HG03025 (cell line): ENCODE data around the gene PERP.
"Not testable (repeated sequence)": the region's sequence is repeated elsewhere in the genome, so short reads cannot be mapped to it uniquely, and the experiment has no call there.

ENCODE experiments used
- ATAC-seq: cut with Tn5 transposase; IDR thresholded peaks from one replicate; pipeline ENCODE4 v1.9.1; 2021; ENCODE audit warnings: mild to moderate bottlenecking, moderate library complexity; ENCODE audit not compliant: unreplicated experiment, low FRiP score

PERP gene

DNA sequence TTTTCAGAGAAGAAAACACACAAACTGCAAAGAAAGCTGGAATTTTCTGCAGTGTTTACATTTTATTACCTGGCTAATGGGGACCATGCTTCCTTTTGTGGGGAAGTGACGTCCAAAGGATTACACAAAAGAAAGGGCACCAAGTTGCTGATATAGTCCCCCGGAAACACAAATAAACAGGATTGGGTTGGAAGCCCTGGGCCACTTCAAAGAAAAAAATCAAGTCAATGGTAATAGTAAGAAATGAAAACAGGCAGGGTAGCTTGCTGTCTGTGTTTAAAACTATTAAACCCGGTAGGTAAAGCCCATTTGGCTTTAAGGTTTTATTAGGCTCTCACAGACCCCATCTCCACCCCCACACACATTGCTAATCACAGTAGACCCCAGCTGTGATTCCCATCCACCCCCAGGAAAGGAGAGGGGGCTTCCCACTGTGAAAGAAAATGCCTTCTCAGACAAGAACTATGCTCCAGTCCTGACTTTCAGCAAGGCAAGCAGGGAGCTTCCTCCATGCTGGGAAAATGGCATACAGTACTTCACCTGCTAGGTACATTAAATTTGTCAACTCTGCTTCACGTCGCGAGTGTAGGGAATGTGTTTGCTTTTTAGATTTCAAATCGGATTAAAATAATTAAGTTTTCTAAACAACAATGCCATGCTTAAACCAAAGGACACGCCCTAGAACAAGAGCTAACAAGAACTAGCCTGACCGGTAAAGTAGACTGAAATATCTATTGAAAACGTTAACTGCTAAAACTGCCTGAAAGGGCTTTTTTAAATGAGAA, 1.1 kb downstream of the PERP start:
- no peak for ATAC-seq

- ATAC-seq: no peak
Measured at GRCh38 chr6:138105446-138105845, 1.8 kb downstream of the PERP start.

DNA sequence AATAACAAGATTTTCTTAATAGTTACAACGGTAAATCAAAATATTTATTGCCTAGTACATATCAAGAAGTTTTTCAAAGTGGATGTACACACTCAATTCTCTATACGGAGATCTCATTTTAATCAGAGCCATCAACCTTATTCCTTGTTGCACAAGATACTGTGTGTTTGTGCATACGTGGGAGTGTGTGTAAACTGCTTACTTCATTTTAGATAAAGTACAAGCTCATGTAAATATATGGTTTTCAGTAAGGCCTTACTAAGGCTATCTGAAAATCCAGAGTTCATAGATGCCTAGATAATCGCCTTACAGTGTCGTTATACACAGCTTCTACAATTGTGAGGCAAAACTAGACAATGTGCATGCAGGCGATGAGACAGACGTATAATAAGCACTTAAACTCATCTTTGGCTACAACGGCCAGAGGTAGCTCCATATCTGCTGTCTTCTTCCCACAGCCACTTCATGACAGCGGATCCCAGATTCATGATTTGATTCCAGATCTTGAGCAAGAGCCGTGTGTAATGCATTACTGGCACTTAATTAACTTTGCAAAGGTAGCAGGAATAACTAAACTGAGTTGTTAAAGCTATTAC, 2.5 kb downstream of the PERP start:
- no peak for ATAC-seq

DNA sequence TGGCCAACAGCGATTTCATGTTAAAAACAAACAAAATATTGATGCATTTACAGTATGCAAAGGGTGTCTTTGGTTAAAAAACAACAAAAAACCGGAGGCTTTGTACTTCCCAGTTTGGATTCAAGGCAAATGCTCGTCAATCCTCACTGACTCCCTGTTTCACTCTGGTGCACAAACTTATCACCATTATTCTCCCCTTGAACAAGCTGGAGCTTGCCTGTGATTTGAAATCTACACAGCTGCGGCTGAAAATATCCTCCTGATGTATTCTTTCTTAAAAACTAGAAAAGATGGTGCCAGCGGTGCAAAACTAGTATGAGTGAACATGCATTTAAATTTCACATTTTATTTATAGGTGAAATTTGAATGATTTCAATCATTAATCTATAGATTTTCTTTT, 3.3 kb downstream of the PERP start:
- no peak for ATAC-seq

- no peak for ATAC-seq
Measured at GRCh38 chr6:138101946-138102731, 5.1 kb downstream of the PERP start.

DNA sequence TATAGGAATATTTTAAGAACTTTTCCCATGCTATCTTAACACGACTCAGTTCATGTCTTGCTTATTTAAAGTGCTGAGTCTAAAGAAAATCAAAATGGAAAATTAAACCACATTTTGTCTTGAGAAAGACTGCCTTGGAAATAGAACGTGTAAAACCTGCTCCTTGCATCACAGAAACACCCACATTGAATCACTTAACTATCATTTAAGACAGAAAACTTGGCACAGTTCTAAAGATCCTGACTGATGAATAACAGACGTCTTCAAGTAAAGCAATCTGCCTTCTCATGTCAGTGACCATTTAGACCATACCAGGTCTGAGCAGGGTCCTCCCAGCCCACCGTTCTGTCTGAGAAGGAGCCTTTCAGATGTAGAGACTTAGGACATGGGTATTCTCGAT, 7.4 kb downstream of the PERP start:
- ATAC-seq: no peak

DNA sequence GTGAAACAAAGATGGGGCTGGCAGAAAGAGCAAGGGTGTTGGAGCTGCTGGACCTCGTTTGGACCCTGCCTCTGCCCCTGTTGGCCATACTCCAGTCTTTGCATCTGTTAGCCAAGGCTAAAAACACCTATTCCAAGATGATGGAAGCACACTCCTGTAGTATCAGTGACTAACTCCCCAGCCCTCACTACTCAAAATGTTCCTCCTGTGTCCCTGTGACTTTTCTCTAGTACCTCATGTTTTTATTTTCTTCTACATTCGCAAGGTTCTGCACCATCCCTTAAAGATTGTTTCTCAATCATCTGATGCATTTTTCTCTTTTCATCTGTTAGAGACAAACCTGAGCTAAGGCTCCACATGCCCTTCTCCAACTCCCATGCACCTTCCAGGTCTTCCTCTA, 8.9 kb downstream of the PERP start:
- no peak for ATAC-seq

DNA sequence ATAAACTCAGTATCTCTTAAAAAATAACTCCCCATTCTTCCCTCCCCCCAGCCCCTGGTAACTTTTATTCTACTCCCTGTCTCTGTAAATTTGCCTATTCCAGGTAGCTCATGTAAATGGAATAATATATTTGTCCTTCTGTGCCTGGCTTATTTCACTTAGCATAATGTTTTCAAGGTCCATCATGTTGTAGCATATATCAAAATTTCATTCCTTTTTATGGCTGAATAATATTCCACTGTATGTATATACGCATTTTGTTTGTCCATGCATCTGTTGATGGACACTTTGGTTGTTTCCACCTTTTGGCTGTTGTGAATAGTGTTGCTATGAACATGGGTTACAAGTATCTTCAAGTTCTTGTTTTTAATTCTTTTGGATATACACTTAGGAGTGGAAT, 13.0 kb downstream of the PERP start:
- no peak for ATAC-seq

DNA sequence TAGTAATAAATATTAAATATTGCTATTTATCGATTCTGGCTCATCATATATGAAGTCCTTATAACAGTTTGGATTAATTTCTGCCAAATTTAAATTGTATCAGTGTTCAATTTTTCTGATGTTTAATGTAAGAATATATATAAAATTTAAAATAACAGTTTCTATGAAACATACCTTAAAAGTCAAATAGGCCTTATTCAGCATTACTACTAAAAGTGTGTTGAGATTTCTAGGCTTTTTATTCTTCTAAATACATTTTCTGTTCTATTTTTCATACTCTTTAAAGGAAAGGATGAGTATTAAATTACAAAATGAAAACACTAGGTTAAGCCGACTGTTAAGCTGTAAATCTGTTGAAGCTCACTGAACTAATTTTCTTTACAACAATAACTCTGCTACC, 13.6 kb downstream of the PERP start:
- ATAC-seq: no peak

DNA sequence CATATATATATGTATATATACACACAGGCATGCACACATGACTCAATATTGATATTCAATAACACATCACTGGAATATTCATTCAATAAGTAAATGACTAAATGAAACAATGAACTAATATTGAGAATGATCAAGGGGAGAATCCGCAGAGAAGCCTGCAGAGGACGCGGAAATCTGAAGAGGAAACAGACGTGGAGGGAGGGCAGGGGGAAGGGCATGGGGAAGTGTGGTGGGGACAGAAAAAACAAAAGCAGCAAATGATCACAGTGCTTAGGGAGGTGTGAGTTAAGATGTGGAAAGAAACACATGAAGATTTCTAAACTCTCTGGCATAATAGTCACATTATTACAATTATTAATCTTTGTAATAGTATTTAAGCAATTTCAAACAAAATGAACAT, 14.5 kb downstream of the PERP start:
- ATAC-seq: no peak

DNA sequence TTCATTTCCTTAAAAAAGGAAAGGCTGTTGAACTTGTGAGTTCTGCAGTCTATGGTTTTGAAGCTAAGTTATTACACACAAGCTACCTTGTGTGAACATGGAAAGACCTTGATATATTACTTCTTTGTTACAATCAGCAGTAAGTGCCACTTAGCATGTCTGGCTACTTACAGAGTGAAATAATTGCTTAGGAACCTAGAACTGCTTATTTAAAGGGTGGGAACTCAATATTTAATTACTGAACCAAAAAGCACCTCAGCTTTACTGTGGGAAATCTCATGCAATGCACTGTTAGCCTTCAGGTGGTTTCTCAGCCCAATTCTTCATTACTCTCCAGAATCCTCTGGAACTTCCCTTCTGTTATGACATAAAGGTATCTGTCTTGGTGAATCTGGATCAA, 17.9 kb downstream of the PERP start:
- no peak for ATAC-seq

DNA sequence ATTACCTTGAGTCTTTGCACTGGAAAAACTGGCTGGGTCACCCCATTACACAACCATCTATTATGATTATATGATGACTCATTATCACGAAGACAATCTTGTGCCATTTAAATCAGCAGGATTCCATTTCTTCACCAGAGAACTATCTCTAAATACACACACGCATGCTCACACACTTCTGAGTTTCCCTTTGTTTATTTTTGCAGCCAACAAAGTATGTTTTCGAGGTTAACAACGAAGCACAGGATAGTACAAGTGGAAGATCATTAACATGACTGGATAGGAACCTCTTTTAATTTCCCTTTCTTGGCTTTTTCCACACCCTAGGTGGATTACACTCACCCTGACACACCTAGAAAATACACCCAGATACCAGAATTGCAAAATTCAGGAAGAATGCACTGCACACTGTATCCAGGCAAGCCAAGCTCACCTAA, 18.9 kb downstream of the PERP start:
- no peak for ATAC-seq

GRCh38 chr6:138087593-138088325, 19.5 kb downstream of the PERP start:
- ATAC-seq: no peak

DNA sequence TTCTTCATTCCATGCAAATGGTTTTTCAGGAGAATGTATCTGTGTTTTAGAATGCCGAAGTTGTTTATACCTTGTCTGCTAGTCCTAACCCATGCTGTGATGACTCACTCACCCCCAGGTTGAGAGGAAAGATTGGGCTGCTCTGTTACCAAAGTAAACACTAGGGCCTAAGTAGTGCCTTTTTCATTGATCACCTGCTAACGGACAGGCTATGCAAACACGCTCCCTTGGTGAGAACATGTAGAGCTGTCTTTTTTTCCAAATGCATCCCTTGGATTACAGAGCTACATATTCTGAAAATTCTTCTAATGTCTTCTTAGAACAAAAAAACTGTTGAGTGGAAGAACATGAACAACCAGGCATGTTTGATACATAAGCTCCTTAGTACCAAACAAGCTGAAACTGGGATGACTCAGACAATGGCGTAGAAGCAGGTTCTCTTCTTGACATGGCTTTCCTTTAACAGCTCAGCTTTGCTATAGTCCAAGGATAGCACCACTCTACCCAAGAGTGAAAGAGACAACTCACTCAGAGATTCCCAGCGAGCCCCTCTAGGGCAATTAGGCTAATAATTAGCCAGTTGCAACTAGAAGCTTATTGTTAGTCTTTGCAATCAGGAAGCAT, 20.5 kb downstream of the PERP start:
- no peak for ATAC-seq

- ATAC-seq: no peak
Measured at GRCh38 chr6:138085839-138086222, 21.4 kb downstream of the PERP start.

DNA sequence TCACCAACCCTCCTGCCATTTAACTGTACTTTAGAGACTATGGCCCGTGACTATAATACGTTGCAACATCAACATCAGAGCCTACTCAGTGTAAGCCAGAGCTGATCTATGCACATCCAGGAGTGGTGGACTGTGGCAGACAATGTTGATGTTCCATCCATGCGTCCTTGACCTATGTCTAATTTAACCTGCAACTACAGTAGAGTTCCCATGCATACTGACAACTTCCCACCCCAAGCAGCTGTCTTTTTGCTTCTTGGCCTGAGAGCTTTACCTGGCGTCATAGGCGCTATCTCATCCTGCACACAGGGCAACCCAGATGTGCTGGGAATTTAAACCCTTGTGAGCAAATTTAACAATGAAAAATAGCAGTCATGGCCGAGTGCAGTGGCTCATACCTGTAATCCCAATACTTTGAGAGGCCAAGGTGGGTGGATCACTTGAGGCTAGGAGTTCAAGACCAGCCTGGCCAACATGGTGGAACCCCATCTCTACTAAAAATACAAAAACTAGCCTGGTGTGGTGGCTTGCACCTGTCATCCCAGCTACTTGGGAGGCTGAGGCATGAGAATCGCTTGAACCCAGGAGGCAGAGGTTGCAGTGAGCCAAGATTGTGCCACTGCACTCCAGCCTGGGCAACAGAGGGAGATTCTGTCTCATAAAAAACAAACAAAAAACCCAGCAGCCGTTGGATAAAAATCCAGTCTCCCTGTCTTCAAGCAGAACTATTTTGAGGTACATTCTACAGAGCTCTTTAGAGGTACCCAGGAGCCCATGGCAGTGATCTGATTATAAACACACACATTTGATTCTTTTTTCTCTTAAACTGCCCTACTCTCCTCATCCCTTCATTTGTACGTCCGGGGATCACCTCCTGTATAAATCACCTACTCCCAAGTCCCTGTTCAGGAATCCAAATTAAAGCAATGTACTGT, 22.0 kb downstream of the PERP start:
- ATAC-seq: no peak

GRCh38 chr6:138082232-138082631, 25.0 kb downstream of the PERP start:
- no peak for ATAC-seq

- not testable (repeated sequence) for ATAC-seq
Measured at GRCh38 chr6:138079556-138079955, 27.7 kb downstream of the PERP start.

DNA sequence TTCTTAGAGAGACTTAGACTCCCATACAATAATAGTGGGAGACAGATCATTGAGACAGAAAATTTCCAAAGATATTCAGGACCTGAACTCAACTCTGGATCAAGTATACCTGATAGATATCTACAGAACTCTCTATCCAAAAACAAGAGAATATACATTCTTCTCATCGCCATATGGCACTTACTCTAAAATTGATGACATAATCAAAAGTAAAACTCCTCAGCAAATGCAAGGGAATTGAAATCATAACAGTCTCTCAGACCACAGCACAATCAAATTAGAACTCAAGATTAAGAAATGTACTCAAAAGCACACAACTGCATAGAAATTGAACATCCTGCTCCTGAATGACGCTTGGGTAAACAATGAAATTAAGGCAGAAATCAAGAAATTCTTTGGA, 28.7 kb downstream of the PERP start:
- no peak for ATAC-seq
